GM19043 (cell line): ENCODE data around the gene HSPA4L.

Experiments used
- ATAC-seq: cut with Tn5 transposase; IDR thresholded peaks from one replicate; pipeline ENCODE4 v1.9.1; 2021; ENCODE audit warnings: low read depth; ENCODE audit not compliant: unreplicated experiment

HSPA4L gene

DNA sequence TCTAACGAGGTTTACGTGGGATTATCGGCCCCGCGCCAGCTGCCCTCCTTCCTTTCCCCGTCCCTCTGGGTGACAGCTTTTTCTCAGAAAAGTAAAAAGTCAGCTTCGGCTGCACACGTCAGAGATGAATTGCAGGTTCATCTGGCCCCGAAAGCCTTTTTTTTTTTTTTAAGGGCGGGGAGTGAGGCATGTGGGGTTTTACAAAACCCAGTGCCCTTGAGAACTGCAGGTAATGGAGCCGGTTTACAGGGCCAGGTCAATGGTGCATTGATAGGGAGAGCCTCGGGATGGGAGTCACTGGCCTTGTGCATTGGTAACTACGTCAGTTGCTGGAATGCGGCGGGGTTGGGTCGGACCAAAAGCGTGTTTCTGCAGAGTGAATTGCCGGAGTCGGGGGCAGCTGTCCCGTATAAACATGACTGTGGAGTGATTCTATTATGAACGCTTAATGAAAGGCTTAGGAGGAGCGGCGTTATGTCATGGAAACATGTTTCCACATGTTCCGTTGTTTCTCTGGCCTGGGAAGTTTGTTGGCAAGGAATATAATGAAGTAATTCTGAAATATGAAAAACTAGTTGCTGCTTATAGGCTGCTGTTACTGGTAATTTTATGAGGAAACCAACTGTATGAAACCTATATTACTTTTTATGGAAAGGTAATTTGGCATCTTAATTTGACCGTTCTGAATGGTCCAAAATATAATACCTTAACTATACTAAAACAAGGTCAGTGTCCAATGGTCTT, 1.1 kb downstream of the HSPA4L start:
- peak; percentile 11 for ATAC-seq

- ATAC-seq, result no peak
These were observed 2.0 kb downstream of the HSPA4L start for GRCh38 chr4:127783955-127784770.

- ATAC-seq, result peak; percentile 42
These were observed 6.4 kb downstream of the HSPA4L start for GRCh38 chr4:127788517-127788916.

- ATAC-seq, result no peak
These were observed 9.3 kb downstream of the HSPA4L start for GRCh38 chr4:127791391-127791790.

DNA sequence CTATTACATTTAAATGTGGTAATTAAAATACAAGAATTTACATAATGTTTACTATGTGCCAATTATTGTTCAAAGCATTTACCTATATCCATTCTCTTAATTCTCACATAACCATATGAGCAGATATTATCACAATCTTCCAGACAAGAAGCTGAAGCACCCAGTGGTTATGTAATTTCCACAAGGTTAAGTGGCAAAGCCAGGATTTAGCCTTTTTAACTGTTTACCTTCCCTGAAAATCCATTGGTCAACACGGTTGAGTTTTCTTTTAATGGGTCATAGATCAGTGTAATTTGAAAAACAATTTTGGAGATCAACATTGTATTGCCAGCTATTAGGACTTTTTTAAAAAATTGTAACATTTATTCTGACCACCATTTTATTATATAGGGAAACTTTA, 11.4 kb downstream of the HSPA4L start:
- ATAC-seq, result no peak

GRCh38 chr4:127799711-127800110, 17.6 kb downstream of the HSPA4L start:
- no peak for ATAC-seq

- no peak for ATAC-seq
These were observed 27.2 kb downstream of the HSPA4L start for GRCh38 chr4:127809173-127809800.

- ATAC-seq, result no peak
These were observed 28.4 kb downstream of the HSPA4L start for GRCh38 chr4:127810551-127810950.

DNA sequence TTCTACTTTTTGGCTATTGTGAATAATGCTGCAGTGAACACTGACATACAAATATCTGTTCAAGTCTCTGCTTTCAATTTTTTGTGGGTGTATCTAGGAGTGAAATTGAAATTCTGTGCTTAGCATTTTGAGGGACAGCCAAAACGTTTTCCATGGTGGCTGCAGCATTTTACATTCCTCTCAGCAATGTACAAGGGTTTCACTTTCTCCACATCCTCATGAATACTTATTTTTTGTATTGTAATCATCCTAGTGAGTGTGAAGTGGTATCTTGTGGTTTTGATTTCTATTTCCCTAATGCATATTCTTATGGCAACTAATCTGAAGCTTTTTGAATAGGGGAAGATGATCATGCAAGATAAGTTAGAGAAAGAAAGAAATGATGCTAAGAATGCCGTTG, 40.3 kb downstream of the HSPA4L start:
- no peak for ATAC-seq

DNA sequence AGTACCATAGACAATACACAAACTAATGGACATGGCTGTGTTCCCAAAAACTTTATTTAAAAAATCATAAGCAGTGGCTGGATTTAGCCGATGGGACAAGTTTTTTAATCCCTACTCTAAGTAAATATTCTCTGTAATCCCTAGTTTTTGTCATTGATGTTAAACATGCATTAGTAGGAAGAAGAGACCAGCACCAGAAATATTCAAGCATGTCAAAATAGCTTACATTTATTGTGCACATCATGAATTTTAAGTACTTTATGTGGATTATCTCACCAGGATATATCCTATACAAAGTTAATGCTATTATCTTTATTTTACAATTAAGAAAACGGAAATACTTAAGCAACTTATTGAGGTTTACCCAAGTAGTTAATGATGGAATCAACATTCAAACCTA, 46.0 kb downstream of the HSPA4L start:
- no peak for ATAC-seq

DNA sequence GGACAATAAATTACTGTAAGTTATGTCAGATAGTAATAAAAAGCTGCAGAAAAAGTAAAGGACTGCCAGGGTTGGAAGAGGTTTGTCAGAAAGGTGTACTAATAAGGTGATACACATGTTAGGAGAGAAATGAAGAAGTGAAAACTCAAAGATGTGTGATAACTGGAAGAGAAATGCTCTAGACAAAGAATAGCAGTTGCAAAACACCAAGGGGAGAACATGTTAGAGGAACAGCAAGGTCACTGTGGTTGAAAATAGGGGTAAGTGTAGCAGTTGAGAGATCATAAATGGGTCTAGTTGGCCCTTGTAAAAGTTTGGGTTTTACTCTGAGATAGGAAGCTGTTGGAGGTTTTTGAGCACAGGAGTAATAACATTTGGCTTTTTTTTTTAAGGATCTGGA, 46.9 kb downstream of the HSPA4L start:
- ATAC-seq, result peak; percentile 81

DNA sequence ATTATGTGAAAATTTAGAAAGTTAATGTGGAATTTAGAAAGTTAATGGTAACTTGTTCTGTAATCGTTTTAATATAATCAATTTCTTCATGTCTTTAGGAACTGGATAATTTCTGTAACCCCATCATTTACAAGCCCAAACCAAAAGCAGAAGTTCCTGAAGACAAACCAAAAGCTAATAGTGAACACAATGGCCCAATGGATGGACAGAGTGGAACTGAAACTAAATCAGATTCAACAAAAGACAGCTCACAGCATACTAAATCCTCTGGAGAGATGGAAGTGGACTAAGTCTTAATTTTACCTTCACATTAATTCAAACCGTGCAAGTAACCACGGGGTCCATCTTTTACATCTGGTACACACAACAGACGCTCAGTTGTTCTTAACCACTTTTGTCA, 50.5 kb downstream of the HSPA4L start:
- peak; percentile 73 for ATAC-seq

DNA sequence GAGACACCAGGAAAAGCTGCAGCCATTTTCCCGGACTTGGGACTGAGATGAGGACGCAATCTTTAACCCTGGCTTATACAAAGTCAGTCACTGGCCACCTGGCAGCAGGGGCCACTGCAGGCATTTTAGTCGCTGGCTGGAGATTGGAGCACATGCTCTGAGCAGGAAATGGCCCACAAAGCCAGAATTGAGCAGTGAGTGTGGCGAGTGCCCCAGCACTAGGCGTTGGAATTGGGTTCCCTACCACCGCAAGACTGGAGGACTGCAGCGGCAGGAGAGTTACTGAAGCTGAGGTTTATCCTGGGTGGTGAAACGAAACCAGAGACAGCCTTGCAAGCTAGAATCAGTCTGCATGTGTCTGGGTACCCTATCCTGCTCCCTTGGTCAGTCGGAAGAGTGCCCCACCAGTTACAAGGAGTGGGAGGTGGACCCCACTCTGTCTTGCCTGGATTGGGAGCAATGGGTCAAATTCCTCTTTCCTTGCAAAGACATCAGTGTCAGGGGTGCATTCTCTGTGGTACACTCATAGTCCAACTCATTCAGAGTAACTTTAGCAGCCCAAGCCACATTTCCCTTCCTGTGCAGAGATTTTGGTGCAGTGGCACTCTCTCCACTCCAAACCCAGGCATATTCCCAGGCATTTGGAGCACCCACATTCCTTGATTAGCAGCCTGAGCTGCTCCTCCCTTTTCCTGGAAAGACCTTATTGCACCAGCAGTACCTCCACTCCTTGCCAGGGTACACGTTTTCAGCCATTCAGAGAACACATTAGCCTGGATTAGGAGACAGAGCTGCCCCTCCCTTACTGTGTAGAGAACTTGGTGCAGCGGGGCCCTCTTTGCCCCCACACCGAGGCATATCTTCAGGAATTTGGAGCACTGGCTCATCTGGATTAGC, 61.8 kb downstream of the HSPA4L start:
- no peak for ATAC-seq

DNA sequence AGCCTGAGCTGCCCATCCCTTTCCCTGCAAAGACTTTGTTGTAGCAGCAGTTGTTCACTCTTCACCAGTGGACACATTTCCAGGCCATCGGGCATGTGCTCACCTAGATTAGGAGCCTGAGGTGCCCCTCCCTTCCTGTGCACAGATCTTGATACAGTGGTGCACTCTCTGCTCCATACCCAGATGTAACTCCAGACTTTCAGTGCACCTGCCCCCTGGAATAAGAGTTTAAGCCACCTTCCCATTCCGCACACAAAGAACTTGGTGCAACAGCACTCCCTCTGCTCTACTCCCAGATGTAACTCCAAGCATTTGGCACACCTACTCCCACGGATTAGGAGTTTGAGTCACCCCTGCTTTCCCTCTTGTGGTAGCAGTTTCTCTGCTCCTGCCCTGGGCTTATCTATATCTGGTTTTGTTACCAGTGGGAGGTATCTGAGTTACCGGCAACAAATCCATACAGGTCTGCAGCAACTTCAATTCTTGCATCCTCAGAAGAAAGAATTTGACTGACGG, 62.5 kb downstream of the HSPA4L start:
- ATAC-seq, result no peak

DNA sequence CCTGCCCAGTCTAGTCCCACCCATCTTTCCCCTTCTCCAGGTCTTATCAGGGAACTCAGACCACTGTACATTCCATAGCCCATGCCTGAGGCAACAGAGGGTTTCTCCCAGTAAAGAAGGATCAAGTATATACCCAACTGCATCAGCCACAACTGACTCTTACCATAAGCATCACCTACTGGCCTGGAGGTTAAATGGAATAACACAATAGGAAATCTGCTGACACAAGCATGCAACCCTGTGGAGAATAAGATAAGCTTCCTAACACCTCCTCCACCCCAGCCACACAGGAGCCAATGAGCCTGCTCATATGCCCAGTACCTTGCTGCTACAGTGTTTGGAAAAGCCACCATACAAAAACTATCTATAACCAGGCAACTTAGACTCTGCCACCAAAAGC, 63.9 kb downstream of the HSPA4L start:
- ATAC-seq, result no peak

GRCh38 chr4:127846765-127847164, 64.6 kb downstream of the HSPA4L start:
- no peak for ATAC-seq

- no peak for ATAC-seq
These were observed 67.5 kb downstream of the HSPA4L start for GRCh38 chr4:127849505-127850234.

- no peak for ATAC-seq
These were observed 70.5 kb downstream of the HSPA4L start for GRCh38 chr4:127852661-127853060.

DNA sequence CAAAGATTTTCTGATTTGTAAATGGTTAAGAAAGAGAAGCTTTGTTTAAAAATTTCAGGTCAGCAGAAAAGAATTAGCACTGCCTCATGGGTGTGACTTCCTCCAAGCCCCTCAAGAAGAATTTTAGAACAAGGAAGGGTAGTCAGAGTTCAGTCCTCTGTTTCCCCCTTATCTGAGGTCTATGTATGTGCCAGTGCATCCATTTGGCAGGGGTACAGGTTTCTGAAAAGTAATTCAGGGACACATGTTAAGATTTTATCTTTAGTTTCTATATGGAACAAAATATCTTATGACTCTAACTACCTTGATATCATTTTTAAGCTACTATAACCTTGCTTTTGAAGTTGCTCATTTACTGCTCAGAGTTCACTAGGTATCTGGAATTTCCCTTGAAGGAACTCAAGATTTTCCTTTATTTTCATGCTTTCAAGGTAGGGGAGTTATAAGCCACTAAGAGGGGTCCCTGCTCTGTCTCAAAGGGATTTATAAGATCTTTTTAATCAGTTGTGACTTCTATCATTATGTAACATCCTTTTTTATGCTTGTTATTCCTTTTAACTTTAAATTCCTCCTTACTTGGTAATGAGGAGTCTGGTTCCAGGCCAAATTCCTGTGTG, 74.2 kb downstream of the HSPA4L start:
- no peak for ATAC-seq
